GM12872 (cell line): Measurements from ENCODE around the gene SEC23A.

Experiments
- CTCF ChIP-seq: IDR thresholded peaks from 3 replicates; pipeline ENCODE4 v1.5.1; 2011; ENCODE audit warnings: low read depth, mild to moderate bottlenecking, low read length, moderate library complexity; ENCODE audit not compliant: insufficient read depth

Gene SEC23A

GRCh38 chr14:39015360-39015961, 87.6 kb downstream of the SEC23A start:
- peak; percentile 81 for TF ChIP-seq CTCF

- no peak for TF ChIP-seq CTCF
Measured at GRCh38 chr14:39014460-39014859, 88.6 kb downstream of the SEC23A start.

- TF ChIP-seq CTCF: no peak
Measured at GRCh38 chr14:39006721-39007410, 96.2 kb downstream of the SEC23A start.

- TF ChIP-seq CTCF: no peak
Measured at GRCh38 chr14:39005044-39005880, 97.8 kb downstream of the SEC23A start.

- TF ChIP-seq CTCF: no peak
Measured at GRCh38 chr14:38999949-39000348, 103.1 kb downstream of the SEC23A start.

GRCh38 chr14:38994731-38995130, 108.3 kb downstream of the SEC23A start:
- TF ChIP-seq CTCF: no peak

GRCh38 chr14:38993981-38994380, 109.1 kb downstream of the SEC23A start:
- TF ChIP-seq CTCF: no peak
